Activated T-helper 17 cell treated with anti-CD3 and anti-CD28 coated beads, Interleukin-2, amount 50 U/mL, for 72 hours (primary cell): ENCODE results near the gene MRTFB. TPM values are rescaled to one million over a fixed set of nuclear protein-coding genes. Genes with fewer than 3 reads are reported as not detected.

Source experiments
- ATAC-seq: fragments of 150-1000 bp; cut with Tn5 transposase; replicated peaks from 2 replicates; pipeline ENCODE4 v1.10.0; 2021; ENCODE audit warnings: mild to moderate bottlenecking, moderate library complexity
- H3K27ac Mint-ChIP-seq: one replicate; pipeline ENCODE4 v1.8.0; 2022; ENCODE audit warnings: mixed read lengths
- H3K27me3 Mint-ChIP-seq: one replicate; pipeline ENCODE4 v1.8.0; 2022; ENCODE audit warnings: mixed read lengths
- H3K36me3 Mint-ChIP-seq: one replicate; pipeline ENCODE4 v1.8.0; 2022; ENCODE audit warnings: low read depth, mild to moderate bottlenecking, mixed read lengths
- H3K4me1 Mint-ChIP-seq: one replicate; pipeline ENCODE4 v1.8.0; 2022; ENCODE audit warnings: mixed read lengths
- H3K4me3 Mint-ChIP-seq: one replicate; pipeline ENCODE4 v1.8.0; 2022; ENCODE audit warnings: mild to moderate bottlenecking, mixed read lengths
- H3K9me3 Mint-ChIP-seq: one replicate; pipeline ENCODE4 v1.8.0; 2022; ENCODE audit warnings: mixed read lengths
- total RNA-seq, 2 donors: library from RNA; stranded (reverse); gene quantifications; one replicate each; pipeline ENCODE4 v1.2.3, GENCODE V29; 2022

The MRTFB gene
- total RNA-seq, 2 donors from 2014 or later = 18.2 to 18.8 TPM

GRCh38 chr16:14087181-14087580, 16.1 kb downstream of the MRTFB start:
- ATAC-seq = no peak
- Mint-ChIP-seq H3K27me3 (no peaks in the 10 kb centered on the region), H3K36me3 (peaks cover 4% of the 10 kb centered on the region), H3K4me1 (peaks cover 6% of the 10 kb centered on the region), H3K27ac (no peak overlapping the region), H3K4me3 (no peak overlapping the region), H3K9me3 (no peaks in the 10 kb centered on the region)

GRCh38 chr16:14087590-14088154, 16.6 kb downstream of the MRTFB start:
- no peak overlapping the region for H3K27ac Mint-ChIP-seq
- H3K4me1 Mint-ChIP-seq = peaks cover 9% of the 10 kb centered on the region
- no peaks in the 10 kb centered on the region for H3K9me3 Mint-ChIP-seq
- no peak for ATAC-seq
- H3K4me3 Mint-ChIP-seq = no peak overlapping the region
- no peaks in the 10 kb centered on the region for H3K27me3 Mint-ChIP-seq
- no peaks in the 10 kb centered on the region for H3K36me3 Mint-ChIP-seq

- Mint-ChIP-seq H3K4me1 (peaks cover 9% of the 10 kb centered on the region), H3K36me3 (no peaks in the 10 kb centered on the region), H3K27ac (no peak overlapping the region), H3K9me3 (no peaks in the 10 kb centered on the region), H3K27me3 (no peaks in the 10 kb centered on the region), H3K4me3 (no peak overlapping the region)
- no peak for ATAC-seq
Observed at GRCh38 chr16:14088155-14088753, 17.1 kb downstream of the MRTFB start.

- Mint-ChIP-seq H3K4me3 (no peak overlapping the region), H3K36me3 (no peaks in the 10 kb centered on the region), H3K4me1 (peaks cover 9% of the 10 kb centered on the region), H3K27ac (no peak overlapping the region), H3K9me3 (no peaks in the 10 kb centered on the region), H3K27me3 (no peaks in the 10 kb centered on the region)
- ATAC-seq = no peak
Observed at GRCh38 chr16:14089283-14089823, 18.2 kb downstream of the MRTFB start.

GRCh38 chr16:14092561-14092960, 21.4 kb downstream of the MRTFB start:
- Mint-ChIP-seq H3K4me1 (peaks cover 13% of the 10 kb centered on the region), H3K27ac (no peak overlapping the region), H3K4me3 (no peak overlapping the region), H3K36me3 (no peaks in the 10 kb centered on the region), H3K9me3 (no peaks in the 10 kb centered on the region), H3K27me3 (no peaks in the 10 kb centered on the region)
- ATAC-seq = no peak

GRCh38 chr16:14095883-14096551, 24.9 kb downstream of the MRTFB start:
- no peak overlapping the region for H3K27ac Mint-ChIP-seq
- H3K9me3 Mint-ChIP-seq = no peaks in the 10 kb centered on the region
- peaks cover 14% of the 10 kb centered on the region for H3K4me1 Mint-ChIP-seq
- no peak overlapping the region for H3K4me3 Mint-ChIP-seq
- no peaks in the 10 kb centered on the region for H3K36me3 Mint-ChIP-seq
- no peaks in the 10 kb centered on the region for H3K27me3 Mint-ChIP-seq
- no peak for ATAC-seq

- H3K36me3 Mint-ChIP-seq = no peaks in the 10 kb centered on the region
- no peak overlapping the region for H3K27ac Mint-ChIP-seq
- ATAC-seq = no peak
- no peaks in the 10 kb centered on the region for H3K27me3 Mint-ChIP-seq
- H3K9me3 Mint-ChIP-seq = no peaks in the 10 kb centered on the region
- H3K4me1 Mint-ChIP-seq = peaks cover 17% of the 10 kb centered on the region
- H3K4me3 Mint-ChIP-seq = no peak overlapping the region
Observed at GRCh38 chr16:14097182-14097959, 26.3 kb downstream of the MRTFB start.

- Mint-ChIP-seq H3K4me1 (peaks cover 20% of the 10 kb centered on the region), H3K27me3 (no peaks in the 10 kb centered on the region), H3K4me3 (no peak overlapping the region), H3K36me3 (no peaks in the 10 kb centered on the region), H3K9me3 (no peaks in the 10 kb centered on the region), H3K27ac (no peak overlapping the region)
- no peak for ATAC-seq
Observed at GRCh38 chr16:14098081-14098480, 27.0 kb downstream of the MRTFB start.

GRCh38 chr16:14100825-14101224, 29.7 kb downstream of the MRTFB start:
- Mint-ChIP-seq H3K36me3 (no peaks in the 10 kb centered on the region), H3K4me1 (peaks cover 20% of the 10 kb centered on the region), H3K4me3 (no peak overlapping the region), H3K27ac (peak overlapping the region; percentile 18), H3K9me3 (no peaks in the 10 kb centered on the region), H3K27me3 (no peaks in the 10 kb centered on the region)
- ATAC-seq = no peak

- H3K9me3 Mint-ChIP-seq = no peaks in the 10 kb centered on the region
- H3K27me3 Mint-ChIP-seq = no peaks in the 10 kb centered on the region
- H3K4me1 Mint-ChIP-seq = peaks cover 20% of the 10 kb centered on the region
- no peak overlapping the region for H3K4me3 Mint-ChIP-seq
- peak overlapping the region; percentile 18 for H3K27ac Mint-ChIP-seq
- peak; percentile 44 for ATAC-seq
- no peaks in the 10 kb centered on the region for H3K36me3 Mint-ChIP-seq
Observed at GRCh38 chr16:14101415-14101814, 30.3 kb downstream of the MRTFB start.

GRCh38 chr16:14102925-14103720, 32.0 kb downstream of the MRTFB start:
- Mint-ChIP-seq H3K4me1 (peaks cover 26% of the 10 kb centered on the region), H3K36me3 (no peaks in the 10 kb centered on the region), H3K9me3 (no peaks in the 10 kb centered on the region), H3K4me3 (no peak overlapping the region), H3K27ac (peak overlapping the region; percentile 4), H3K27me3 (no peaks in the 10 kb centered on the region)
- no peak for ATAC-seq

- H3K27me3 Mint-ChIP-seq = no peaks in the 10 kb centered on the region
- no peaks in the 10 kb centered on the region for H3K36me3 Mint-ChIP-seq
- H3K9me3 Mint-ChIP-seq = no peaks in the 10 kb centered on the region
- no peak overlapping the region for H3K27ac Mint-ChIP-seq
- H3K4me1 Mint-ChIP-seq = peaks cover 26% of the 10 kb centered on the region
- no peak overlapping the region for H3K4me3 Mint-ChIP-seq
- no peak for ATAC-seq
Observed at GRCh38 chr16:14104066-14104465, 32.9 kb downstream of the MRTFB start.

GRCh38 chr16:14105760-14106375, 34.7 kb downstream of the MRTFB start:
- Mint-ChIP-seq H3K9me3 (no peaks in the 10 kb centered on the region), H3K36me3 (no peaks in the 10 kb centered on the region), H3K4me3 (no peak overlapping the region), H3K27ac (no peak overlapping the region), H3K27me3 (no peaks in the 10 kb centered on the region), H3K4me1 (peaks cover 29% of the 10 kb centered on the region)
- ATAC-seq = no peak
